ENCODE measurements around the gene SFRP4.

The SFRP4 gene

DNA sequence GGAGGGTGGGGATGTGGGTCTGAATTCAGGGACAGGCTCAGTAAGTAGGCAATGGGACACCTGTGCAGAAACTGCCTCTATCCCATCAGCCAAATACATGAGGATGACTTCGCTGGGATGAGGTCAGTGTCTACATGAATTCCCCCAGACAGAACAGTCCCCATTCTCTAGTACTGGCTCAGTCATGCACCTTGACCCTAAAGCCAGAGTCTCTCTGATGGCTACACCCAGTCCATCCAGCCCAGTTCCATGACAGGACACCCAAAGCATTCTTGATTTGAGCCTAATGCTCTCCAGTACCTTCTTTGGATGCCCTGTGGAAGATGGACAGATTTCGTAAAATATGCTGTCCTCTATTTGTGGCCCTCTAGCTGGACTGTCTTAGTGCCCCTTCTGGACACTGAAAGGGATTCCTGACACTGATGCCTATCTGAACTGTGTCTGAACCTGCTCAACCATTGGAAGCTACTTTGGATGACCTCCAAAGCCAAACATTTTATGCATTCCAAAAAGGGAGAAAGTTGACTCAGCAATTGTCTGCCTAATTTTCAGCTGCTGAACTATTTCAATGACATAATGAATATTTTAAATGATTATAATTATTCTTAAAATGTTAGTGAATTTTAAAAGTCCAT lies 14.6 kb downstream of the SFRP4 start:
- H3K9ac ChIP-seq (ENCODE audit: low read depth, low read length): no peak overlapping the region
- H3K4me1 ChIP-seq (ENCODE audit: control insufficient read depth, insufficient read depth, low read length): peaks cover 2% of the 10 kb centered on the region; the same call in 1 of the 2 replicates
- H3K9me3 ChIP-seq (ENCODE audit: control insufficient read depth, insufficient read depth, low read length): no peaks in the 10 kb centered on the region
- no peak overlapping the region for H3K27ac ChIP-seq (ENCODE audit: low read depth, low read length)
- H3K27me3 ChIP-seq (ENCODE audit: control insufficient read depth, insufficient read depth, low read length): no peaks in the 10 kb centered on the region
- H3K4me3 ChIP-seq (ENCODE audit: low read depth, low read length): no peak overlapping the region
- no peaks in the 10 kb centered on the region for H3K36me3 ChIP-seq (ENCODE audit: control insufficient read depth, insufficient read depth, low read length)

DNA sequence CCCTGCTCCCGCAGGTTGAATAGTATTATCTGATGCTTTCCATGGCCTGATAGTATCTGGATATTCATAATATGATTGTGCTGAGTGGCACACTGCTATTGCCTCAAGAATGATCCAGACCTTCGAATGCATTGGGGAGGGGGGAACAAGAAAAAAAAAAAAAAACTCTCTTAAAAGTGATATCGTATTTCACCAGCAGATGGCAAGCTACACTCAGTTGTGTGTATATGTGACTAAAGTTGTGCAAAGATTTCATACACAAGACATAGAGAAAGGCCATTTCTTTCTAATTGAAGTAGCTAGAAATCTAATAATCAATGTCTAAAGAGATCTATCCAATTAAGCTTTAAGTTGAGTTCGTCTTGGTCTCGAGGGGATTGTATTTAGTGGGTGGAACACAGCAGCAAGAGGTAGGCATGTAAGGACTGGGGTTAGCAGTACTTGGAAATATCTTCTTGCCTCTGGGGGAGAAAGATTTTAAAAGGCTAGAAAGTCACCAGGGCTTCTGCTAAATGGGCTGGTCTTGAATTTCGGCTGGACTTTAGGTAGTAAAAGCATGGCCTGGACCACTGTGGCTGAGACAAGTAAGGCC lies 15.3 kb downstream of the SFRP4 start:
- H3K27me3 ChIP-seq (ENCODE audit: control insufficient read depth, insufficient read depth, low read length): no peaks in the 10 kb centered on the region
- peaks cover 2% of the 10 kb centered on the region; the same call in 1 of the 2 replicates for H3K4me1 ChIP-seq (ENCODE audit: control insufficient read depth, insufficient read depth, low read length)
- H3K9me3 ChIP-seq (ENCODE audit: control insufficient read depth, insufficient read depth, low read length): no peaks in the 10 kb centered on the region
- H3K4me3 ChIP-seq (ENCODE audit: low read depth, low read length): no peak overlapping the region
- H3K27ac ChIP-seq (ENCODE audit: low read depth, low read length): no peak overlapping the region
- no peaks in the 10 kb centered on the region for H3K36me3 ChIP-seq (ENCODE audit: control insufficient read depth, insufficient read depth, low read length)
- H3K9ac ChIP-seq (ENCODE audit: low read depth, low read length): no peak overlapping the region

DNA sequence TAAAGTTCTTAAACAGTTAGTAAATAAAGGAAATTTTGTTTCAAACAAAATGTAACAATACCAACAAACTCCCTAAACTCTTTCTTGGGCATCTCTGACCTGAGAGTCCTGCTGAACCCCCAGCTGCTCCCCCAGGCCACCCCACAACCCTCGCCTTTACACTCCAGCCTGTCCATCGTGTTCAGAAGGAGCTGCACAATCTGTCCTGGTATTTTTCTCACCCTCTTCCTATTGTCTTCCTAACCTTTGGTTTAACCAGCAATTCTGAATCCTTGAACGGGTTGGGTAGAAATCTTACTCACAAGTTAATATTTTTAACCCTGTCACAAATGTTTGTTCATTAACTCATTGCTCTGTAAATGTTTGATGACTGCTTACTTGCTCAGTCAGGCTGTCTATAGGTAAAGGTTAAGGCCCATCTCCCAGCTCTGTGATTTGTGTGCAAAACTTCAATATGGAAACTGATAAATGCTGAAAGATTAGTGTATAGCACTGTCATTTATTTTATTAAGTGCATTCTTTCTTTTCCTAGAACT lies 16.8 kb downstream of the SFRP4 start:
- H3K27ac ChIP-seq (ENCODE audit: low read depth, low read length): no peak overlapping the region
- no peaks in the 10 kb centered on the region for H3K9me3 ChIP-seq (ENCODE audit: control insufficient read depth, insufficient read depth, low read length)
- no peaks in the 10 kb centered on the region for H3K27me3 ChIP-seq (ENCODE audit: control insufficient read depth, insufficient read depth, low read length)
- H3K9ac ChIP-seq (ENCODE audit: low read depth, low read length): no peak overlapping the region
- H3K4me1 ChIP-seq (ENCODE audit: control insufficient read depth, insufficient read depth, low read length): peaks cover 2% of the 10 kb centered on the region; the same call in 1 of the 2 replicates
- H3K4me3 ChIP-seq (ENCODE audit: low read depth, low read length): no peak overlapping the region
- H3K36me3 ChIP-seq (ENCODE audit: control insufficient read depth, insufficient read depth, low read length): no peaks in the 10 kb centered on the region

DNA sequence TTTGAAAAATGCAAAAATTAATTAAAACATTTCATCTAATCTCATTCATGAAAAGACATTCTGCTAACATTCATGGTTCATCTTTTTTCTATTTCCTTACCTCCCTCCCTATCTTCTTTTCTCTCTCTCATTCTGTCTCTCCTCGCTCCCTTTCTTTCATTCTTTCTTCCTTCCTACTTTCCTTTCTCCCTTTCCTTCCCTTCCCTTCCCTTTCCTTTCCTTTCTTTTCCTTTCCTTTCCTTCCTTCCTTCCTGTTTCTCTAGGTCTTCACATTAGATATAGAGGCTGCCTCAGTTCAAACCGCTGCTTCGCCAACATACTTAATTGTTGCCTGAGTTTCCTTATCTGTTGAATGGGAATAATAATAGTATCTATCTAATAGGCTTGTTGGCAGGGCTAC lies 21.9 kb downstream of the SFRP4 start:
- Histone ChIP-seq H3K27ac (ENCODE audit: low read depth, low read length) (no peak overlapping the region), H3K9ac (ENCODE audit: low read depth, low read length) (no peak overlapping the region), H3K4me1 (ENCODE audit: control insufficient read depth, insufficient read depth, low read length) (no peaks in the 10 kb centered on the region), H3K4me3 (ENCODE audit: low read depth, low read length) (no peak overlapping the region), H3K27me3 (ENCODE audit: control insufficient read depth, insufficient read depth, low read length) (no peaks in the 10 kb centered on the region), H3K9me3 (ENCODE audit: control insufficient read depth, insufficient read depth, low read length) (no peaks in the 10 kb centered on the region), H3K36me3 (ENCODE audit: control insufficient read depth, insufficient read depth, low read length) (no peaks in the 10 kb centered on the region)

DNA sequence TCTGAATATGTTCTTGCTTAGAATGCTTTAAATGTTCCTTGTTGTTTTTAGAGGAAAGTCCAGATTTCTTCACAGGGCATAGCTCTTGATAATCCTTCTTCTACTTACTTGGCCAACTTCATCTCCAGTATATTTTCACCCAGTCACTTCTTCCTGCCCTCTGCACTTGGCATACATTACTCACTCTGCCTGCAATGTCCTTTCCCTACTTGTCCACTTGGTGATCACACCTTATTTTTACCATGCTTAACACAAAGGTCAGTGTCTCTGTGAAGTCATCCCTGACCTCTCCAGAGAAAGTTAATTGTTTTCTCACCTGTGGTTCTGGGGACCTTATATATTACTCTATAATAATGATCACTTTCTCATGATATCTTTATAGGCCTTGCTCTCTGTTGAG lies 23.3 kb downstream of the SFRP4 start:
- H3K36me3 ChIP-seq (ENCODE audit: control insufficient read depth, insufficient read depth, low read length): no peaks in the 10 kb centered on the region
- no peaks in the 10 kb centered on the region for H3K9me3 ChIP-seq (ENCODE audit: control insufficient read depth, insufficient read depth, low read length)
- no peak overlapping the region for H3K9ac ChIP-seq (ENCODE audit: low read depth, low read length)
- H3K4me1 ChIP-seq (ENCODE audit: control insufficient read depth, insufficient read depth, low read length): no peaks in the 10 kb centered on the region
- no peaks in the 10 kb centered on the region for H3K27me3 ChIP-seq (ENCODE audit: control insufficient read depth, insufficient read depth, low read length)
- no peak overlapping the region for H3K27ac ChIP-seq (ENCODE audit: low read depth, low read length)
- no peak overlapping the region for H3K4me3 ChIP-seq (ENCODE audit: low read depth, low read length)

DNA sequence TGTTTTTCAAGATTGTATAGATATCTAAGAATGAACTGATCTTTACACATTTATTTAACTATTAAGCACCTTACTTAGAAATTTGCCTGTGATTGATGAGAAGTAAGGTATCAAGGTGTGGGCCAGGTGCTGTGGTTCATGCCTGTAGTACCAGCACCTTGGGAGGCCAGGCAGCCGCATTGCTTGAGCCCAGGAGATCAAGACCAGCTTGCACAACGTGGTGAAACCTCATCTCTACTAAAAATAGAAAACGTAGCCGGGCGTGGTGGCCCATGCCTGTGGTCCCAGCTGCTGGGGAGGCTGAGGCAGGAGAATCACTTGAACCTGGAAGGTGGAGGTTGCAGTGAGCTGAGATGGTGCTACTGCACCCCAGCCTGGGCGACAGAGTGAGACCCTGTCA lies 34.5 kb downstream of the SFRP4 start:
- Histone ChIP-seq H3K9ac (ENCODE audit: low read depth, low read length) (no peak overlapping the region), H3K27ac (ENCODE audit: low read depth, low read length) (no peak overlapping the region), H3K36me3 (ENCODE audit: control insufficient read depth, insufficient read depth, low read length) (no peaks in the 10 kb centered on the region), H3K27me3 (ENCODE audit: control insufficient read depth, insufficient read depth, low read length) (no peaks in the 10 kb centered on the region), H3K4me3 (ENCODE audit: low read depth, low read length) (no peak overlapping the region), H3K4me1 (ENCODE audit: control insufficient read depth, insufficient read depth, low read length) (0 out of 2 replicates have a peak, but pooled peaks cover 3% of the 10 kb centered on the region), H3K9me3 (ENCODE audit: control insufficient read depth, insufficient read depth, low read length) (no peaks in the 10 kb centered on the region)
